ENCODE results near the gene HCAR1. TPM values are rescaled to one million over a fixed set of nuclear protein-coding genes. Genes with fewer than 3 reads are reported as not detected.

HCAR1 gene
- total RNA-seq, 2 donors from 2014 or later = 0.73 to 0.80 TPM

DNA sequence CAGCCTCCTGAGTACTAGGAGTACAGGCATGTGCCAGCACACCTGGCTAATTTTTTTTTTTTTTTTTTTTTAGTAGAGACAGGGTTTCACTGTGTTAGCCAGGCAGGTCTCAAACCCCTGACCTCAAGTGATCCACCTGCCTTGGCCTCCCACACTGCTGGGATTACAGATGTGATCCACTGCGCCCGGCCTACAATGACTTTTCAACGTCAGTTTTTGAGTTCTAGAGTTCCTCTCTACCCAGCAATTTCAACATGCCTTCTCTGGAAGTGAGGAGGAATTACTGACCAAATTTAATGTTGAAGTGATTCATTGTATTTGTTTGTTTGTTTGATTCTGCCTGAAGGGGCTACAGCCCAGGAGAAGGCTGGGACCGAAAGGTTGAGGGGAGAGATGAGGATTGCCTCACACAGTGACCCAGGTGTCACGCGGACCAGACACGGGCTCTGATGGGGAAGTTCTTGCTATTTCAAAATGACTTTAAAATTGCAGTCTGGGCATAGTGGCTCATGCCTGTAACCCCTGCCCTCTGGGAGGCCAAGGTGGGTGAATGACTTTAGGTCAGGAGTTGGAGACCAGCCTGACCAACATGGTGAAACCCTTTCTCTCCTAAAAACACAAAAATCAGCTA, 13.4 kb upstream of the HCAR1 start:
- Histone ChIP-seq H3K4me1 (replicated peaks) (no peaks in the 10 kb centered on the region), H3K4me3 (no peak overlapping the region), H3K27me3 (replicated peaks; ENCODE audit: insufficient read depth) (no peaks in the 10 kb centered on the region), H3K36me3 (no peaks in the 10 kb centered on the region), H3K27ac (no peak overlapping the region), H3K9me3 (no peaks in the 10 kb centered on the region)
- no peak for DNase-seq (ENCODE audit: low spot score)
- TF ChIP-seq POLR2AphosphoS5 (IDR thresholded peaks at IDR 0.05) = no peak
- no peak for TF ChIP-seq POLR2A (IDR thresholded peaks at IDR 0.05)
- TF ChIP-seq CTCF (IDR thresholded peaks at IDR 0.05) = no peak
- 89% methylated on average over 7 of the region's 7 CpGs for WGBS
- intact Hi-C loops (cut with DNase I) = no loop called here

- H3K27ac ChIP-seq = no peak overlapping the region
- H3K9me3 ChIP-seq = no peaks in the 10 kb centered on the region
- H3K4me3 ChIP-seq = no peak overlapping the region
- no peaks in the 10 kb centered on the region for H3K27me3 ChIP-seq (replicated peaks; ENCODE audit: insufficient read depth)
- no peak for TF ChIP-seq POLR2A (IDR thresholded peaks at IDR 0.05)
- no peak for TF ChIP-seq POLR2AphosphoS5 (IDR thresholded peaks at IDR 0.05)
- no peak for TF ChIP-seq CTCF (IDR thresholded peaks at IDR 0.05)
- 94% methylated on average over 7 of the region's 7 CpGs for WGBS
- H3K36me3 ChIP-seq = no peaks in the 10 kb centered on the region
- no peaks in the 10 kb centered on the region for H3K4me1 ChIP-seq (replicated peaks)
- no peak for DNase-seq (ENCODE audit: low spot score)
- intact Hi-C loops (cut with DNase I) = no loop called here
These were observed 9.7 kb upstream of the HCAR1 start for GRCh38 chr12:122740351-122740750.

DNA sequence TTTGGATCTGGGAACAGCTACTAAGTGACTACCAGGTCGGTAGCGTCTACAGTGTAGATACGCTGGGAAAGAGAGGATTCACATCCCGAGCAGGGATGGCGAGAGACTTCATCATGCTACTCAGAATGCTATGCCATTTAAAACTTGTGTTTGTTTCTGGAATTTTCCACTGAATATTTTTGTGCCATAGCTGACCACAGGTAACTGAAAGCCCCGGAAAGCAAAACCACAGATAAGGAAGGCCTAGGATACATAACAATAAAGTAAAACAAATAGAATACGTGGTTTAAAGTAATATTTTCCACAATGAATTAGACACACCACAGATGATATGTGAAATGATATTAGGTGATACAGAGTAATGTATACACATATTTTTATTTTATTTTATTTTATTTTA, 7.9 kb upstream of the HCAR1 start:
- Histone ChIP-seq H3K9me3 (no peaks in the 10 kb centered on the region), H3K27ac (no peak overlapping the region), H3K4me1 (replicated peaks) (no peaks in the 10 kb centered on the region), H3K4me3 (no peak overlapping the region), H3K27me3 (replicated peaks; ENCODE audit: insufficient read depth) (no peaks in the 10 kb centered on the region), H3K36me3 (no peaks in the 10 kb centered on the region)
- 79% methylated on average over 7 of the region's 7 CpGs for WGBS
- intact Hi-C loops (cut with DNase I) = no loop called here
- no peak for DNase-seq (ENCODE audit: low spot score)
- TF ChIP-seq POLR2A (IDR thresholded peaks at IDR 0.05) (no peak), CTCF (IDR thresholded peaks at IDR 0.05) (no peak), POLR2AphosphoS5 (IDR thresholded peaks at IDR 0.05) (no peak)

- no peak for DNase-seq (ENCODE audit: low spot score)
- H3K9me3 ChIP-seq = no peaks in the 10 kb centered on the region
- no peaks in the 10 kb centered on the region for H3K4me1 ChIP-seq (replicated peaks)
- no peaks in the 10 kb centered on the region for H3K36me3 ChIP-seq
- no peak overlapping the region for H3K4me3 ChIP-seq
- 94% methylated on average over 4 of the region's 4 CpGs for WGBS
- H3K27ac ChIP-seq = no peak overlapping the region
- intact Hi-C loops (cut with DNase I) = no loop called here
- TF ChIP-seq POLR2A (IDR thresholded peaks at IDR 0.05) (no peak), CTCF (IDR thresholded peaks at IDR 0.05) (no peak), POLR2AphosphoS5 (IDR thresholded peaks at IDR 0.05) (no peak)
- no peaks in the 10 kb centered on the region for H3K27me3 ChIP-seq (replicated peaks; ENCODE audit: insufficient read depth)
These were observed 2.0 kb upstream of the HCAR1 start for GRCh38 chr12:122732611-122733010.

DNA sequence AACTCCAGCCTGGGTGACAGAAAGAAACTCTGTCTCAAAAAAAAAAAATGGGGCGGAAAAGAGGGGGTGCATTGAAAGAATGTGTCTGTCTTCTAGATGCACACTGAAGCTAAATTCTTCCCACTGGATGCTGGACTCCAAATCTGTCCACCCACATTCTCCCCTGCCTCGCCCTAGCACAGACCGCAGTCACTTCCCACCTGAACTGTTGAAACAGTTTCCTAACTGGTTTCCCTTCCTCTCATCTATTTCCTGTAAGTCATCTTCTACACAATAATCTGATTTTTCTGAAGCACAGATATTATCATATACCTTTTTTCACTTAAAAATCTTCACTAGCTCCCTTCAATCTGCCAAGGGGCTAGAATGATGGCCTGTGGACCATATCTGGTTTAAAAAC, 1.5 kb upstream of the HCAR1 start:
- Histone ChIP-seq H3K27me3 (replicated peaks; ENCODE audit: insufficient read depth) (no peaks in the 10 kb centered on the region), H3K9me3 (no peaks in the 10 kb centered on the region), H3K36me3 (no peaks in the 10 kb centered on the region), H3K4me1 (replicated peaks) (no peaks in the 10 kb centered on the region), H3K4me3 (no peak overlapping the region), H3K27ac (no peak overlapping the region)
- WGBS = 86% methylated on average over 3 of the region's 3 CpGs
- intact Hi-C loops (cut with DNase I) = no loop called here
- TF ChIP-seq CTCF (IDR thresholded peaks at IDR 0.05) (no peak), POLR2AphosphoS5 (IDR thresholded peaks at IDR 0.05) (no peak), POLR2A (IDR thresholded peaks at IDR 0.05) (no peak)
- DNase-seq (ENCODE audit: low spot score) = no peak

All from prostate gland (tissue), 2 donors.